GM23248 (cell line): ENCODE data around the gene NUDT15.

Experiments used
- EZH2 ChIP-seq: fragments of 200-600 bp; sonication (generic); IDR thresholded peaks from 2 replicates; pipeline ENCODE4 v1.6.1; 2018; ENCODE audit warnings: antibody characterized with exemption, mild to moderate bottlenecking; ENCODE audit not compliant: insufficient read depth, poor library complexity, severe bottlenecking
- EZH2phosphoT487 ChIP-seq: fragments of 200-600 bp; sonication (generic); IDR thresholded peaks from 2 replicates; pipeline ENCODE4 v1.6.1; 2018; ENCODE audit warnings: antibody characterized with exemption, moderate library complexity, mild to moderate bottlenecking, low read depth; ENCODE audit not compliant: insufficient read depth

DNA sequence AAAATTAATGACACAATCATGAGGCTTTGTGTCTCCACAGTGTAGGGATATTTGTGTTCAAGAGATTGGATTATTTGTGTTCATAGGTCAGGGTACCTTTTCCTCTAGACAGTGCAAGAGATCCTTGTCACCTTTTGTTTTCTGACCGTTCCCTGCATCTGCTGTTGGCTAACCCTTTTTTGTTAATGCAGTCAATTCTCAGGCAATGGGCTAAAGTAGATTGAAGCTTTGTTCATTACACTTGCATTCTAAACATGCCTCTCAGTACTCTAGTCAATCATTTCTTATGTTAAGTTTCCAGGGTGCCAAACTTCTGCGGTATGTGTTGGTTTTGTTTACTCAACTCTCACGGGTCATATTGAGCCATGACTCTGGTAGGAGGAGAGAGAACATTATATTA lies 59.1 kb downstream of the NUDT15 start:
- TF ChIP-seq EZH2 (no peak), EZH2phosphoT487 (no peak)
